GM19372 (cell line): Measurements from ENCODE around the gene PPP1R11.
"Not testable (repeated sequence)": the region's sequence is repeated elsewhere in the genome, so short reads cannot be mapped to it uniquely, and the experiment has no call there.

Experiments
- ATAC-seq: cut with Tn5 transposase; IDR thresholded peaks from one replicate; pipeline ENCODE4 v1.9.1; 2021; ENCODE audit warnings: mild to moderate bottlenecking, low read depth, moderate library complexity; ENCODE audit not compliant: unreplicated experiment

Gene PPP1R11

DNA sequence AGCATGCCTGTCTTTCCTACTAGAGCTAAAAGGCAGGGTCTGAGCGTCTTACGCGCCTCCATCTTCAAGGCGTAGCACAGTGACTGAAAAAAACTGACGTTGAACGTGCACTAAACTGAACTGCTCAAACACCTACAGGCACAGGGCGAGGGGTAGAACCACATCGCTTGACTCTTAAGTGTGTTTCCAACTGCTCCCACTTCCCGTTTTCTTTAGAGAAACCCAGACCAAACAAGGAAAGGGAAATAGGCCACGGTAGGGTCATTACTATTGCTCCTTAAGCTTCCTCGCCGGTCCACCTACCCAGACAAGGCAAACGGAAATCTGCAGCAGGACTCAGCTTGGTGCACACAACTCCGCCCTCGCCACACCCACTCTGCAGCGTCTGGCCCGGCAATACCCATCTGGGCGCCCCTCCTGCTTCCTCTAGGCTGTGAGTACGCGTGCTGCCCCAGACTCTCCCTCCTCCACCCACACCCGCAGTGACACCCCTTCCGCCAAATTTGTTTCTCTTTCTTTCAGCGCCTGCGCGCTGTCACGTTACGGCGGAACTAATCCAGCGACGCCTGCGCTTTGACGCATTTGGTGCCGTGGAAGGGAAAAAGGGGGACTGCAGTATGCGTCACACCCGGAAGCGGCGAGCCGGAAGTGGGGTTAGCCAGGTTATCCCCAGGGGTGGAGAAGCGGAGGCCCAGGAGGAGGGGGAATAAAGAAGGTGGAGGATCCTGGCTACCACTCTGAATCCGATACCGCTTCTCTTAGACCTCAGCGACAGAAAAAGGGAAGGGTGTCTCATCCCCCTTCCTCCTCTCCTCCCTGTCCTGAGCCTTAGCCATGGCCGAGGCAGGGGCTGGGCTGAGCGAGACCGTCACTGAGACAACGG lies at the start of gene PPP1R11:
PPP1R11 (plus strand) TSS at position 622 of the 883 bp plus-strand sequence; CDS start at position 835, 213 bp downstream.
- ATAC-seq, result peak; percentile 96

DNA sequence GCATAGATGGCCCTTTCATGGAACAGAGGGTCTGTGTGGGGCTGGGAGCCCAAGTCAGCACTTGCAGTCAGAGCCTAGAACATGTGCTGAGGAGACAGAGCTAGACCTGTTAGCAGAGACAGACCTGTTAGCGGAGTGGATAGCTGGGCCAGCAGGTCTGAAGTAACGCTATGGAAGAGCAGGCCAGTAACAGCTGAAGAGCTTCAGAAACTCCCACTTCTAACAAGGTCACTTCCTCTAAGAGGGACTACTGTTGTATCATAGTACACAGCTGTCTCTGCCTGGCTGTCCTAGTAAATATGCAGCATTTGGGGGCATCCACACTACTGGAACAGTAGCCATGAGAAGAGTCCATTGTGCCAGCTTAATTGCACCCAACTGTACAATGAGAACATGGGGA lies 47.2 kb upstream of the PPP1R11 start:
- ATAC-seq, result no peak

GRCh38 chr6:30020626-30021025 lies 46.4 kb upstream of the PPP1R11 start:
- no peak for ATAC-seq

- ATAC-seq, result no peak
Observed at GRCh38 chr6:30022189-30022588, 44.8 kb upstream of the PPP1R11 start.

DNA sequence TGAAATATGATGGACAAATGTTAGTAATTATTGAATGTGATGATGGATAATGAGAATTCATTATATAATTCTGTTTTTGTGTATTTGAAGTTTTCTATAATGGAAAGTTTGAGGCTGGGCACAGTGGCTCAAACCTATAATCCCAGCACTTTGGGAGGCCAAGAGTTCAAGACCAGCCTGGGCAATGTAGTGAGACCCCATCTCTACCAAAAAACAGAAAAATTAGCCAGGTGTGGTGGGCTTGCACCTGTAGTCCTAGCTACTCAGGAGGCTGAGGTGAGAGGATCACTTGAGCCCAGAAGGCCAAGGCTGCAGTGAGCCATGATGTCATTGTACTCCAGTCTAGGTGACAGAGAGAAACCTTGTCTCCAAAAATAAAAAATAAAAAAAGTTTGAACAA lies 44.3 kb upstream of the PPP1R11 start:
- ATAC-seq, result not testable (repeated sequence)

DNA sequence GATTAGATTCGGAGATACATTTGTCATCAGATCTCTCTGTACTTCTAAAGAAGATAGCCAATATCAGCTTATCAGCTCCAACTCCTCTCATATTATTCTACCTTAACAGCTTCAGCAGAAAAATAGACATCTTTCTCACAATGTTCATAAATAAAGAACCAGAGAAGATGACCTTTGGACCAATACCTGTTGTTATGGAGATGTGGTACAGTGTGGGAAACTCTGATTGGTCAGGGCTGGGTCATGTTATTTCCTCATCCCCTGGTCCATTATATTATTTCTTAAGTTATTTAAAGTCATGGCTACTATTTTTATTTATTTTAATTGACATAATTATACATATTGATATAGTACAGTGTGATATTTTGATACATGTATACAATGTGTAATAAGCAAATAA lies 41.8 kb upstream of the PPP1R11 start:
- no peak for ATAC-seq

- no peak for ATAC-seq
Observed at GRCh38 chr6:30029588-30029987, 37.4 kb upstream of the PPP1R11 start.

DNA sequence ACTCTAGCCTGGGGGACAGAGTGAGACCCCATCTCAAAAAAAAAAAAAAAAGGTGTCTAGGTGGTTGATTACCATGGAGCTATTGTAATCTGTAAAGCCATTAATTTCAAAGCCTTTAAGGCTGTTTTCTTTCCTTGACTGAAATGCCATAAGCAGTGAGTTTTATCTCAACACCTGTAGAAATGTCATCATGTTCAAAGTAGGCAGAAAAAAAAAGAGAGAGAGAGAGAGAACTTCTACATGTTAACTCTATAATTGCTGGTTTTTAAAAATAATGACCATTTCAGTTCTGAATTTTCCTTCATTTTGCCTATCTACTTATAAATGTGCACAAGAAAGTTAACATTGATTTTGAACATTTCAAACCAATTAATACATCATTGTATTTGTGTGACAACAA lies 35.6 kb upstream of the PPP1R11 start:
- ATAC-seq, result no peak

DNA sequence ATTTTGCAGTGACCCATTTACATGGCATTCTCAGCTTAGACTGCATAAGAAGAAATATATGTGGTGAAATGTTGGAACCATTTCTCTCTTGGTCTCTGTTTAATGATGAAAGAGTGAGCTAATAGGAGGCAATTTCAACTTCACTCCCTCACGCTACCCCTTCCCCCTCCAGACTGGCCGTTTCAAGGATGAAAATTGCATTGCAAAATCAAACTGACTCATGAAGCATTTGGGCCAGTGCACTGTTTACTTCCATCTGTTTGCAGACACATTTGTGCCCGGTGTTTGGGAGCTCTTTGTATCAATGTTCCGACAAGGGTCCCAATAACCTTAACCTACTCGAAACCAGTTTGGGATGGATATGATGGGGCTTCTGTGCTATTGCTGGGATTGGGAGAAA lies 33.6 kb upstream of the PPP1R11 start:
- ATAC-seq, result not testable (repeated sequence)

DNA sequence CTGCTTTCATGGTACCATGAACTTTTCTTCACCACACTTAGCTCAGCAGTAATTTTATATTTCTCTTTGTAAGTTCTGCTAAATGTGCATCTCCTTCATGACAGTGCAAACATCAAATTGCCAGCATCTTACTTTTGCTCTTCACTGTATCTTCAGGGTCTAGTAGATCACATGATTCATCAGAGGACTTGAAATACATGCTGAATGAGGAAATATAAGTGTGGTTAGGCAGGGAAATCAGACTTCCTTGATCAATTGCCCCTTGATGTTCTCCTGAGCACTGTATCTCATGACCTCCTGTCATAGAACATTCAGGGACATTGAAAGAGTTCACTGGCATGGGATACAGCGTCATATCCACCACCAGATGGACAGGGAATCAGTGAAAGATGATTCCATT lies 31.2 kb upstream of the PPP1R11 start:
- no peak for ATAC-seq

- no peak for ATAC-seq
Observed at GRCh38 chr6:30037182-30037788, 29.7 kb upstream of the PPP1R11 start.

DNA sequence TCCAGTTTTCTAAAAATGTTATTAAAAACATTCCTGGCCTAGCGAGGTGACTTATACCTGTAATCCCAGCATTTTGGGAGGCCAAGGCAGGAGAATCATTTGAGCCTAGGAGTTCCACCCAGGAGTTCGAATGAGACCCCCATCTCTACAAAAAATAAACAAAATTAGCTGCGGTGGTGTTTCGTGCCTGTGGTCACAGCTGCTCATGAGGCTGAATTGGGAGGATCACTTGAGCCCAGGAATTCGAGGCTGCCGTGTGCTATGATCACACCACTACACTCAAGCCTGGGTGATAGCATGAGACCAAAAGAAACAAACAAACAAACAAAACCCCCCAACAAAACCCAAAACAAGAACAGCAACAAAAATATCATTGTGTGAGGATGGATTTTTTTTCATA lies 25.8 kb upstream of the PPP1R11 start:
- ATAC-seq, result no peak

GRCh38 chr6:30041821-30042220 lies 25.2 kb upstream of the PPP1R11 start:
- no peak for ATAC-seq

DNA sequence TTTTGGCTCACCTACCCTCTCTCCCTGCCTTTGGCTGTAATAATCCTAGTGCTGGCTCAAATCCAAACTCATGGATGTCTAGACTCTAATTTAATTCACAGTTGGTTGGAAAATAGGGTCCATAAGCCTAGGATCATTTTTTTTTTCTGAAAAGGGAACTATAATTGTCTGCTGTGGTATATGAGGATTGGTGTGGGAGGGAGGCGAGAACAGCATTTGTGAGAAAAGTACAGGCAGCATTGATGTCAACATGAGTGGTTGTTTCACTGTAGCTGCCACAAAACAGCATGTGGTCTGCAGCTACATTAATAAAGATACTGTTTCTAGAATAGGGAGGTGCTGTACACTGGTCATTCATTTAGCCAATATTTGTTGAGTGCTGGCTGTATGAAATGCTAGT lies 24.5 kb upstream of the PPP1R11 start:
- ATAC-seq, result no peak

DNA sequence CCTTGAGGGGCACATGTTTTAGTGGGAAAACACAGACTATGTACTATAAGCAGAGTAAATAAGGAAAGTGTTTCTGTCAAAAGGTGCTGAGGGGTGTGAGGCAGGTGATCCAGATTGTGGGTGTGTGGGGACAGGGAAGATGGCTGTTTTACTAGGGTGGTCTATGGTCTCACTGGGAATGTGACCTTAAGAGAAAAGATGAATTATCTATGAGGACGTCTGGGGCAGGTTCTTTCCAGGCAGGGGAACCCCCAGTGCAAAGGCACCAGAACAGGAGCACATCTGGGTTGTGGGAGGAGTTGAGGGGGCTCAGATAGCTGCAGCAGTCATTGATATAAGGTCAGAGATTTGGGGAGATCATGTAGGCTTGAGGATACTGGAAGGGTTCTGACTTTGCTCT lies 24.1 kb upstream of the PPP1R11 start:
- ATAC-seq, result no peak

GRCh38 chr6:30043744-30044143 lies 23.3 kb upstream of the PPP1R11 start:
- ATAC-seq, result no peak

- ATAC-seq, result no peak
Observed at GRCh38 chr6:30044630-30045029, 22.4 kb upstream of the PPP1R11 start.

- no peak for ATAC-seq
Observed at GRCh38 chr6:30047220-30047619, 19.8 kb upstream of the PPP1R11 start.

DNA sequence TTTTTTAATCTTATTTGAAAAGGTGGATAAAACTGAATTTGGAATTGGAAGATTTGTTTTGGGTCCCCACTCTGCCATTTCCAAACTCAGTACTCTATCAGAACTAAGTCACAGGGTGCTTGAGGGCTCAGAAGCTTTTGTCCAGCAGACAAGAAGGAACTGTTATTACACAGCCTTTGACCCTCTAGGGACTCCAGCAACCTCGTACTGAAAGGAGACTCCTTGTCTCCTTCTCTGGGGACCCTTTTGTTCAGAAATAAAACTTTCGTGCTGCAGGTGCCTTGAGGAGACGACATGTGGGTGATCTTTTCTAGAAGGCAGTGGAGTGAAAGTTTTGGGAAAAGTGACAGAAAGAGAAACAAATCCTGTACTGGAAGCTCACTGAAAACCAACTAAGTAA lies 13.3 kb upstream of the PPP1R11 start:
- ATAC-seq, result no peak

- ATAC-seq, result no peak
Observed at GRCh38 chr6:30055513-30055912, 11.5 kb upstream of the PPP1R11 start.

GRCh38 chr6:30060606-30061091 lies 6.3 kb upstream of the PPP1R11 start:
- peak; percentile 21 for ATAC-seq
